ENCODE data around the gene SIN3B.

The SIN3B gene

DNA sequence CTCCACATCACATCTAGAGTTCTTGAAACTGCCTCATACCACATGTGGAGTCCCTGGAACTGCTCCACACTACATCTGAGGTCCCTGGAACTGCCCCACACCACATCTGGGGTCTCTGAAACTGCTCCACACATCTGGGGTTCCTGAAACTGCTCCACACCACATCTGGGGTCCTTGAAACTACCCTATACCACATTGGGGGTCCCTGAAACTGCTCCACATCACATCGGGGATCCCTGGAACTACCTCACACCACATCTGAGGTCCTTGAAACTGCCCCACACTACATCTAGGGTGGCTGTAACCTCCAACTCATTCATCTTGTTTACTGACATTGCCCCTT lies 93.4 kb downstream of the SIN3B start:
- Mint-ChIP-seq H3K36me3 (ENCODE audit: low read depth) (no peaks in the 10 kb centered on the region), H3K27me3 (peaks cover 10% of the 10 kb centered on the region), H3K4me3 (no peak overlapping the region), H3K27ac (no peak overlapping the region), H3K4me1 (ENCODE audit: low read depth) (no peaks in the 10 kb centered on the region), H3K9me3 (peaks cover 15% of the 10 kb centered on the region)
- intact Hi-C loops (cut with micrococcal nuclease) = no loop called here

DNA sequence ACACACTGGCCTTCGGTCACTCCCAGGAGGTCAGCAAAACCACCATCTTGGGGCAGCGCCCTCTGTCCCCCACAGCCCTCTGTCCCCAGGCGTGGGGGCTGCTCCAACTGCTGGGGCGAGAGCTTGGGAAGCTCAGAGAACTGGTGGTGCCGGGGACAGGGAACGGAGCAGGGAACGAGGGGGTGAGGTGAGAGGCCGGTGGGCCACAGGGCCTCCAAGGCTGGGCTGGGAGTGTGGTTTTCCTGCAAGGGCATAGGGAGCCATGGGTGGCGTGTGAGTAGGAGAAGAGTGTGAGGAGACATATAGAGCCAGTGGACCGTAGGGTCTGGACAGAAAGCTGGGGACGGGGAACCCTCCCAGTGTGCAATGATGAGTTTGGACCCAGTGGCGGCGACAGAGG lies 93.8 kb downstream of the SIN3B start:
- intact Hi-C loops (cut with micrococcal nuclease) = no loop called here
- no peak overlapping the region for H3K27ac Mint-ChIP-seq

GRCh38 chr19:16927883-16928282 lies 98.7 kb downstream of the SIN3B start:
- Mint-ChIP-seq H3K4me1 (ENCODE audit: low read depth) (no peaks in the 10 kb centered on the region), H3K4me3 (no peak overlapping the region), H3K27ac (no peak overlapping the region), H3K36me3 (ENCODE audit: low read depth) (no peaks in the 10 kb centered on the region), H3K27me3 (peaks cover 22% of the 10 kb centered on the region), H3K9me3 (peaks cover 8% of the 10 kb centered on the region)
- intact Hi-C loops (cut with micrococcal nuclease) = no loop called here

More for the DNA sequence above, 93.8 kb downstream of the SIN3B start:
- peaks cover 10% of the 10 kb centered on the region for H3K27me3 Mint-ChIP-seq
- no peaks in the 10 kb centered on the region for H3K4me1 Mint-ChIP-seq (ENCODE audit: low read depth)
- H3K9me3 Mint-ChIP-seq = peaks cover 15% of the 10 kb centered on the region
- H3K36me3 Mint-ChIP-seq (ENCODE audit: low read depth) = no peaks in the 10 kb centered on the region
- no peak overlapping the region for H3K4me3 Mint-ChIP-seq

DNA sequence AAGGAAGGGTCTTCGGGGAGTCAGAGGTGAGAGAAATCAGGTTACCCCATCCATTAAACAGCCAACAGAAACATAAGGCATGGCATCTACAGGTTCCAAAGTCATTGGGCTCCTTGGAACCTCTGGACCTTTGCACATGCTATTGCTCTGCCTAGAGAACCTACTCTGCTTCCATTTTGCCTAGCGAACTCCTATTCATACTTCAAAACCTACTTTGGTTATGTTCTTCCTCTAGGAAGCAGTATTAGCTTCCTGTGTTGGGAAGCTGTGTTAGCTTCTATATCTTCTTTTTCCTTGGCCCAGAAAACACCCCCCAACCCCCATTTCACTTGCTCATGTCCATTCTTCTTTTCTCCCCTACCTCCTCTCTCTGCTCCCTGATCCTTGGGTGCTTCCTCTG lies 99.2 kb downstream of the SIN3B start:
- H3K27me3 Mint-ChIP-seq = peaks cover 21% of the 10 kb centered on the region
- H3K4me3 Mint-ChIP-seq = no peak overlapping the region
- no peaks in the 10 kb centered on the region for H3K4me1 Mint-ChIP-seq (ENCODE audit: low read depth)
- intact Hi-C loops (cut with micrococcal nuclease) = no loop called here
- peaks cover 10% of the 10 kb centered on the region for H3K9me3 Mint-ChIP-seq
- H3K27ac Mint-ChIP-seq = no peak overlapping the region
- H3K36me3 Mint-ChIP-seq (ENCODE audit: low read depth) = no peaks in the 10 kb centered on the region

GRCh38 chr19:16928916-16929315 lies 99.7 kb downstream of the SIN3B start:
- Mint-ChIP-seq H3K27ac (no peak overlapping the region), H3K4me1 (ENCODE audit: low read depth) (no peaks in the 10 kb centered on the region), H3K4me3 (no peak overlapping the region), H3K36me3 (ENCODE audit: low read depth) (no peaks in the 10 kb centered on the region), H3K9me3 (peaks cover 16% of the 10 kb centered on the region), H3K27me3 (peaks cover 21% of the 10 kb centered on the region)
- intact Hi-C loops (cut with micrococcal nuclease) = no loop called here

All from dendritic cell treated with granulocyte-macrophage colony-stimulating factor and Interleukin-4, amounts not matched to agents 40 ng/mL and 50 ng/mL, for 4 days (primary cell).